KOPT-K1 (cell line): ENCODE measurements around the gene HS2ST1.
A peak's percentile ranks its signal among the peaks of the same experiment; 100 is the strongest.
"Not testable (repeated sequence)": the region's sequence is repeated elsewhere in the genome, so short reads cannot be mapped to it uniquely, and the experiment has no call there.

Experiments
- H3K27ac ChIP-seq: fragments of 200-600 bp; sonication (generic); 2 replicates; pipeline ENCODE4 v1.5.1; 2016; ENCODE audit warnings: antibody characterized with exemption, mild to moderate bottlenecking, low read depth, low read length; ENCODE audit not compliant: poor library complexity, severe bottlenecking
- H3K36me3 ChIP-seq: fragments of 200-600 bp; sonication (generic); 2 replicates; pipeline ENCODE4 v1.5.1; 2017; ENCODE audit warnings: antibody characterized with exemption, mild to moderate bottlenecking, low read length, moderate library complexity; ENCODE audit not compliant: insufficient read depth
- H3K9me3 ChIP-seq: fragments of 200-600 bp; sonication (generic); 2 replicates; pipeline ENCODE4 v1.5.1; 2017; ENCODE audit warnings: antibody characterized with exemption, low read length, mild to moderate bottlenecking; ENCODE audit not compliant: insufficient read depth, poor library complexity, severe bottlenecking

Gene HS2ST1

GRCh38 chr1:86914601-86914997 is at the start of gene HS2ST1:
Gene HS2ST1 (plus strand): TSS chr1:86914635.
- Histone ChIP-seq H3K9me3 (no peaks in the 10 kb centered on the region), H3K27ac (peak within 1 kb of the TSS; percentile 90), H3K36me3 (peaks cover 21% of the 10 kb centered on the region)

- Histone ChIP-seq H3K27ac (no peak overlapping the region), H3K36me3 (peaks cover 37% of the 10 kb centered on the region), H3K9me3 (no peaks in the 10 kb centered on the region)
Measured at GRCh38 chr1:86865973-86866637, 48.3 kb upstream of the HS2ST1 start.

- Histone ChIP-seq H3K27ac (no peak overlapping the region), H3K36me3 (peaks cover 33% of the 10 kb centered on the region)
Measured at GRCh38 chr1:86866665-86867064, 47.8 kb upstream of the HS2ST1 start.

GRCh38 chr1:86867278-86867677 is 47.2 kb upstream of the HS2ST1 start:
- H3K9me3 ChIP-seq, H3K27ac ChIP-seq: not testable (repeated sequence)
- peaks cover 31% of the 10 kb centered on the region for H3K36me3 ChIP-seq

More at GRCh38 chr1:86866665-86867064, 47.8 kb upstream of the HS2ST1 start:
- H3K9me3 ChIP-seq, result no peaks in the 10 kb centered on the region

- Histone ChIP-seq H3K27ac (no peak overlapping the region), H3K9me3 (no peaks in the 10 kb centered on the region), H3K36me3 (peaks cover 27% of the 10 kb centered on the region)
Measured at GRCh38 chr1:86868477-86868876, 46.0 kb upstream of the HS2ST1 start.

- Histone ChIP-seq H3K27ac (no peak overlapping the region), H3K36me3 (peaks cover 23% of the 10 kb centered on the region), H3K9me3 (no peaks in the 10 kb centered on the region)
Measured at GRCh38 chr1:86871001-86871400, 43.4 kb upstream of the HS2ST1 start.

- no peaks in the 10 kb centered on the region for H3K9me3 ChIP-seq
- H3K36me3 ChIP-seq, result peaks cover 25% of the 10 kb centered on the region
- no peak overlapping the region for H3K27ac ChIP-seq
Measured at GRCh38 chr1:86872086-86872485, 42.3 kb upstream of the HS2ST1 start.

- Histone ChIP-seq H3K9me3 (no peaks in the 10 kb centered on the region), H3K36me3 (peaks cover 56% of the 10 kb centered on the region), H3K27ac (no peak overlapping the region)
Measured at GRCh38 chr1:86875722-86876121, 38.7 kb upstream of the HS2ST1 start.

- Histone ChIP-seq H3K36me3 (peaks cover 62% of the 10 kb centered on the region), H3K27ac (no peak overlapping the region), H3K9me3 (no peaks in the 10 kb centered on the region)
Measured at GRCh38 chr1:86887479-86888162, 26.8 kb upstream of the HS2ST1 start.

- Histone ChIP-seq H3K9me3 (no peaks in the 10 kb centered on the region), H3K36me3 (peaks cover 66% of the 10 kb centered on the region), H3K27ac (no peak overlapping the region)
Measured at GRCh38 chr1:86888327-86888726, 26.1 kb upstream of the HS2ST1 start.

GRCh38 chr1:86899401-86899800 is 15.0 kb upstream of the HS2ST1 start:
- not testable (repeated sequence) for H3K27ac ChIP-seq, H3K9me3 ChIP-seq
- H3K36me3 ChIP-seq, result peaks cover 66% of the 10 kb centered on the region

GRCh38 chr1:86905875-86906274 is 8.6 kb upstream of the HS2ST1 start:
- H3K27ac ChIP-seq, result no peak overlapping the region
- no peaks in the 10 kb centered on the region for H3K9me3 ChIP-seq
- H3K36me3 ChIP-seq, result peaks cover 74% of the 10 kb centered on the region

GRCh38 chr1:86906419-86906818 is 8.0 kb upstream of the HS2ST1 start:
- Histone ChIP-seq H3K36me3 (peaks cover 74% of the 10 kb centered on the region), H3K9me3 (no peaks in the 10 kb centered on the region)

GRCh38 chr1:86912281-86912900 is 2.0 kb upstream of the HS2ST1 start:
- Histone ChIP-seq H3K27ac (peak overlapping the region; percentile 90), H3K9me3 (no peaks in the 10 kb centered on the region), H3K36me3 (peaks cover 35% of the 10 kb centered on the region)

More at GRCh38 chr1:86906419-86906818, 8.0 kb upstream of the HS2ST1 start:
- no peak overlapping the region for H3K27ac ChIP-seq

GRCh38 chr1:86913399-86913895 is 988 bp upstream of the HS2ST1 start:
- Histone ChIP-seq H3K9me3 (no peaks in the 10 kb centered on the region), H3K27ac (peak overlapping the region; percentile 90), H3K36me3 (peaks cover 25% of the 10 kb centered on the region)
